ENCODE measurements around the gene CNPY3.

GRCh38 chr6:42937548-42938427 lies 8.5 kb downstream of the CNPY3 start:
- TF ChIP-seq CTCF (IDR thresholded peaks at IDR 0.05; ENCODE audit: low read length), result no peak
- TF ChIP-seq EZH2 (IDR thresholded peaks at IDR 0.05; ENCODE audit: borderline replicate concordance, low read length), result no peak
